GM15510 (cell line): ENCODE data around the gene RFNG.
A peak's percentile ranks its signal among the peaks of the same experiment; 100 is the strongest.

Experiments used
- POLR2A ChIP-seq: IDR thresholded peaks from 3 replicates; pipeline ENCODE4 v1.6.1; 2011; ENCODE audit warnings: borderline replicate concordance; ENCODE audit not compliant: insufficient read length; ENCODE audit errors: extremely low read depth

RFNG gene

GRCh38 chr17:82083533-82084359, 32.1 kb upstream of the RFNG start:
- TF ChIP-seq POLR2A: peak; percentile 13

- TF ChIP-seq POLR2A: no peak
Observed at GRCh38 chr17:82083009-82083408, 31.4 kb upstream of the RFNG start.

- TF ChIP-seq POLR2A: no peak
Observed at GRCh38 chr17:82082456-82082855, 30.8 kb upstream of the RFNG start.

GRCh38 chr17:82081966-82082365, 30.4 kb upstream of the RFNG start:
- TF ChIP-seq POLR2A: no peak

GRCh38 chr17:82081546-82081945, 29.9 kb upstream of the RFNG start:
- no peak for TF ChIP-seq POLR2A

- no peak for TF ChIP-seq POLR2A
Observed at GRCh38 chr17:82080789-82081464, 29.3 kb upstream of the RFNG start.

DNA sequence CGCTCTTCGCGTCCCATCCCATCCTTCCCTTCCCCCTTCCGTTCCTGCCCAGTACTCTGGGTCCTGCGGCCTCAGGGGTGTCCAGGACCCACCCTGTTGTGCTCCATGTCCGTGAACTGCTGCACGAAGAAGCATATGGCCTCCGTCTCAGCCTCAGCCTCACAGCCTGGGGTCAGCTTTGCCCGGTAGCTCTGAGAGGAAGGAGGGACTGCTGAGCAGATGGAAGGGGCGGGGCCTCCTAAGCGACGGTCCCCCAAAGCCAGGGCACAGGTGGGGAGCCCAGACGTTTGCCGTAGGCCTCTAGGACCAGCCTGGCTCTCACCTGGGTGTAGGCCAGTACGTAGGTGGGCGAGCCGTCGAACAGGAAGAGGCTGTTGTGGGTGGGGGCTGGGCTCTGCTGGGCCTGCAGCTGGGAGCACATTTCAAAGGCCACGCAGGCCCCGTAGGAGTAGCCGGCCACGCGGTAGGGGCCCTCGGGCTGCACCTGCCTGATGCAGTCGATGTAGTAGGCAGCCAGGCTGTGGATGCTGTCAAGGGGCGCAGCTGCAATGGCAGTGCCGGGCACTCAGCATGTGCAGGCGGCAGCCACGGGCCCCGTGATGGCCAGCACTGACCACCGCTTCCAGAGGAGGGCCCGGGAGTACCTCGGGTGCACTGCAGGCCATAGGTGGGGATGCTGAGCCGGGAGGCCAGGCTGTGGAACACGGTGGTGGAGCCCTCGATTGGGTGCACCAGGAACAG, 28.6 kb upstream of the RFNG start:
- no peak for TF ChIP-seq POLR2A

DNA sequence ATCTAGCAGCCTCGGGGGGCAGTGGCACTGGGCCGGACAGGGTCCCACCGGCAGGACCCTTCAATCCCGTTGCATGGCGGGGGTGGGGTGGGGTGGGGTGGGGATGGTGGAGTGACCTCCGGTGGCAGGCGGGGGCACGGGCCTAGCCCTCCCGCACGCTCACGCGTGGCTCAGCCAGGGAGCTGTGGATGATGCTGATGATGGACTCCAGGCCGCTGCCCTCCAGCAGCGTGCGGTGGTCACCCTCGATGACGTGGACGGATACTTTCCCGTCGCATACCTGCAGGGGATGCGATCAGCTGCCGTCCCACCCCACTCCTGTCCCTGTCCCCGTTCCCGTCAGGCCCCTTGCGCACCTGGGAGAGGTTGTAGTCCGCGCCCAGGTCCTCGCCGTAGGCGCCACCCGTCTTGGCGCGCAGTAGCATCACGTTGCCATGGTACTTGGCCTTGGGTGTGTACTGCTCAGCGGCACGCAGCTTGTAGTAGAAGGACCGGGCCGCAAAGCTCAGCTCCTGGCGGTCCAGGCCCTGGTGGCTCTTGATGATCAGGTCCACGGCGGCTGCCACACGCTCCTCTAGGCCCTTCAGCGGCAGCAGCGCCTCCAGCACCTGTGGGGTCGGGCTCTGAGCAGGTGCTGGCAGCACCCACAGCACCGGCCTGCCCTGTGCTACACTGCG, 27.5 kb upstream of the RFNG start:
- no peak for TF ChIP-seq POLR2A

GRCh38 chr17:82078433-82078832, 26.8 kb upstream of the RFNG start:
- TF ChIP-seq POLR2A: no peak

GRCh38 chr17:82077617-82078358, 26.2 kb upstream of the RFNG start:
- no peak for TF ChIP-seq POLR2A

DNA sequence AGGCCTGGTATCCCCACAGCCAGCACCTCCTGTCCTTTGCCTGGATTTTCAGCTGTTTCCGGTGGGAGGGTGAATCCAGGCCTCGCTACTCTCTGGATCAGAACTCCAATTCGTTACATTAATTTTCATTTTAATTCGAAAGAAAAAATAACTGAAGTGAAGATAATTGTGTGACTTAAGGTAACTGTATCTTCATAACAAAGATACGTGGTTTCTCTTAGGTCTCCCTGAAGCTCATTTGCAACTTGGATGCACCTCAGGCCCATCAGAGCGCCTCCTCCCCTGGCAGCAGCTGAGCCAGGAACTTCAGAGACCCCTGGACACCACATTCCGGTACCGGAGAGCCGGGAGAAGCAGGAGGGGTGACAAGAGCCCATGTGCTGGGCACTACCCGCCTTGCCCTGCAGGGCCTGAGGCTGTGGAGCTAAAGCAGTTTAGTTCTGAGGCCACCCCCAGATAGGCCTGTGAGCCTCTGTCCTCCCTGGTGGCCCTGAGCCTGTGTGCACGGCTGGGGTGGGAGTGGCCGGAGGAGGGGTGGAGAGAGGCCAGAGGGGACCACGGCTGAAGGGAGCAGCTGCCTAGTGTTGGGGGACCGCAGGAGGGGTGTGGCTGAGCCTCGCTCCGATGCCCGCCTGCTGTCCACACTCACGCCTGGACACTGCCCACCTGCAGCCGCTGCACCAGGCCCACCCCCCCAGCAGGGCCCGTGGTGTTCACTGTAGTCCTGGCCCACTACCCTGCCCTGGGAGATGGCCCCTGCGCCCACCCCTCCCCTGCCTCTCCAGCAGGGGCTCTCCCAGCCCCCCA, 25.4 kb upstream of the RFNG start:
- peak; percentile 20 for TF ChIP-seq POLR2A

- no peak for TF ChIP-seq POLR2A
Observed at GRCh38 chr17:82076018-82076784, 24.6 kb upstream of the RFNG start.

DNA sequence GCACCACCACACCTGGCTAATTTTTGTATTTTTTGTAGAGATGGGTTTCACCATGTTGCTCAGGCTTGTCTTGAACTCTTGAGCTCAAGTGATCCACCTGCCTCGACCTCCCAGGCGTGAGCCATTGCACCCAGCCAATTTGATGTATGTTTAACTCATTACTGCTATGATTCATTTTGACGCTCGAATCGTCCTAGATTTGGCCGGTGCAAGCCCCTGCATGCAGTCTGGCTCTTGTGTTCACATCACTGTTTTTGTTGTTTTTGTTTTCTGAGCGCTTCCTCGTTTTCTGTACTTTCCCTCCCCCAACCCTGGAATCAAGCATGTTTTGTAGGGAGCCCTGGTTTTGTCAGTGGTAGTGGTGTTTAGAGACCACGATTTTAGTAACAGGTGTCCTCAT, 21.8 kb upstream of the RFNG start:
- no peak for TF ChIP-seq POLR2A
